Activated T-helper 1 cell treated with anti-CD3 and anti-CD28 coated beads, Interleukin-2, amount 50 U/mL, for 16 hours (primary cell): ENCODE results near the gene PAX5.

Experiments used
- DNase-seq, 2 donors: peaks; one replicate each; pipeline ENCODE4 v3.0.0-alpha.2; 2020; ENCODE audit warnings: low read depth in 1 of 2, low spot score in 1 of 2

PAX5 gene

DNA sequence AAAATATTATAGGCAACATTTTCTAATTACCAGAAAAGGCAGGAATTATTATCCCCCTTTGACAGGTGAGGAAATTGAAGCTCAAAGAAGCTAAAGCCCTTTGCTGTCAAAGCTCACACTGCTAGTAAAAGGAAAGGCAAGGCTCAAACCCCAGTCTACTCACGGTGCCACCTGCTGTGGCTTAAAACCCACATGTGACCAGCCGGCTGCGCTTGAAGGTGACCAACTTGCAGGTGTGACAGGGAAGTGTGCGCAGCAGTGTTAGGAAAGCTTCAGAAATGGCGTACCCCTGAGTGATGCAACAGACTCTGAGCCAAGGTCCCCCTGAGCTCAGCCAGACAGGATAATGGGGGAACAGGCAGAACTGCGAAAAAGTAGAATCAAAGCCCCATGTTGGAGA, 45.2 kb downstream of the PAX5 start:
- DNase-seq = no peak

DNA sequence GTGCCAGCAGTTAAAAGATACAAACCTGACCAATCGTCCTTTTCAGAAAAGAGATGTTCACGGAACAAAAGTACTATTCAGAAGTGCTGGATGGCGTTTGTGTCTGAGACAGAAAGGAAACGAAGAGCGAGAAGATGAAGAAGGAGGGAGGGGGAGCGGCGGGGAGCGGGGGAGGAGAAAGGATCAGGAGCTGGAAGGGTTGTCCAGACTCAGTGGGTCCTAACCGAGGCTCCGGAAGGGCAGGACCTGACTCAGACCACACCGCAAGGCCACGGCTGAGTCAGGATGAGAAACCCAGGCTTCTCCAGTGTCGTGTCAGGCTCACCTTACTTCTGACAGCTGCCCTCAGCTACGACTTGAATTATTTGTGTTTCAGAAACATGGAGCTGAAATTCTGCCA, 46.2 kb downstream of the PAX5 start:
- DNase-seq = no peak

DNA sequence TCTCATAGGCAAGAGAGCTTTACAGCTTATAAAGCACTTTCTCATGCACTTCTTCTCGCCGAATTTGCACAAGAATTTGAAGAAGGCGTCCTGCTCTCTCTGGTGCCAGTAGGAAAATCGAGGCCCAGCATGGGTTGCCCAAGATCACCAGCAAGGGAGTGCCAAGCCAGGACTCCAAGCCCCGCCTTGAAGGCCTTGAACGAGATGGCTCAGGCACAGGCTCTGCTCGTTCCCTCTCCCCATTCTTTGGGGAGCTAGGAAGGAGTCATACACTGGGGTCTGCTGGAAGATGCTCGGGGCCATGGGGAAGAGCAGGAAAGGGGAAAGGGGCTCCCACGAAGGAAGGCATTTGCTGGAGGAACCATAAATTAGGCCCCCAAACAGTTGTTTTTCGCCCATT, 46.7 kb downstream of the PAX5 start:
- DNase-seq = no peak

DNA sequence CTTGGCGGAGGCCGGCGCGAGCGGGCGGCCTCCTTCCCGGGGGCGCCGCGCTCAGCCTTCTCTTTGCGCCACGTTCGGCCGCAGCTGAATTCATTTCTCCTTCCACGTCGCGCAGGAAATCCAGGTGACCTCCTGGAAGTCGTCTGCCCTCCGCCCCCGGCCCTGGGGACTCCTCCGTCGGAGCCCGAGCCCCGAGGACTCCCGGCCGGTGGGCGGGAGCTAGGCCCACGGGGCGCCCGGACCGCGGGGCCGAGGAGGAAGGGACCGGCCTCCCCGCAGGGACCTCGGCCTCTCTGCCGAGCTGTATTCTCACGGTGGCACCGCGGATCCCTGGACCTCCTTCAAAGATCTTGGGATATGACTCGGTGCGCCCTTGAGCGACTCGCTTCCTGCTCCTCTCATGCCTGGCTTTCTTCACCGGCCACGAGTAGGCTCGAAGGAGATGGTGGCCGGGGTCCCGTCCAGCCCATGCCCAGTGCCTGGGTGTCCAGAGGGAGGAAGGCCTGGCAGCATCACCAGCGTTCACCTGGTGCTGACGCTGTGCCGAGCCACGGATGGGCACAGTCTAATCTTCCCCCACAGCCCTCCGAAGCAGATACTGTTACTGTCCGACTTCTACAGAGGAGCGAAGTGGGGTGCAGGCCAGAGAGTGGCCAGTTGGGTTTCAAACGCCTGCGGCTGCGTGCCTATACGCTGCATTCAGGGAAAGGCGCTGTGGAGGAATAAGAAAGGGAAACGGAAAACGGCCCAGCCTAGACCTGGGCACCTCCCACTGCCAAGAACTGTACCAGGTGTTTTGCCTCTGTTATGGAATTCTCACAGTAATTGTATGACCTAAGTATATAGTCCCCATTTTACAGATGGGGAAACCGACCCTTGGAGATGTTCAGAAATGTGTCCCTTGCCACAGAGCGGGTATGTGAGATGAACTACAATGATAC, 47.3 kb downstream of the PAX5 start:
- no peak for DNase-seq

DNA sequence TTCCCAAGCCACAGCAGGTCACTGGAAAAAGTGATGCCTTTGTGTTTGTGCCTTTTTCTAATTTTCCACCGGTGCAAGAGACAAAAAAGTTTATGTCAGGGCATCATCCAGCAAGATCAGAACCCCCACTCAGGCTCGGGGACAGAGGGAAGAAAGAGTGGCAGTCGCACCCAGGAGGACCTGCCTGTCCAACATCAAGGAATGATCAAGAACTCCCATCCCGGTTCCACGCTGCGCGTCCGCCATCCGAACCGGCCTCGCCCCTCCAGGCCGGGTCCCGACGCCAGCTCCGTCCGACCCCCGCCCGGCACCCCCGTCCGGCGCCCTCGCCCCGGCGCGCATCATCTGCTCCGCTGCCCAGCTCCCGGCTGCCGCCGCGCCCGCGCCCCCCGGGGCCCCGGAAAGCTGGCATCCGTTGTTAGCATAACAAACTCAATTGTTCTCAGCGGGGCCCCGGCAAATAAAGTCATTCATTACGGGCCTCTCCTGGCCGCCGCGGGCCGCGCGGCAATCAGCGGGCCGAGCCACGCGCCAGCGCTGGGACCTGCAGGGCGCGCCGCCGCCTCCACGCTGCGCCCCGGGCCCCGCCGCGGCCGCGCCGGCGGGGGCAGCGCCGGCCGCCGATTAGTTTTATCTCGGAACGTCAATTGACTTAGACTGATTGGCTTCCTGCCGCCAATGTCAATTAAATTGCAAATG, 48.1 kb downstream of the PAX5 start:
- no peak for DNase-seq

DNA sequence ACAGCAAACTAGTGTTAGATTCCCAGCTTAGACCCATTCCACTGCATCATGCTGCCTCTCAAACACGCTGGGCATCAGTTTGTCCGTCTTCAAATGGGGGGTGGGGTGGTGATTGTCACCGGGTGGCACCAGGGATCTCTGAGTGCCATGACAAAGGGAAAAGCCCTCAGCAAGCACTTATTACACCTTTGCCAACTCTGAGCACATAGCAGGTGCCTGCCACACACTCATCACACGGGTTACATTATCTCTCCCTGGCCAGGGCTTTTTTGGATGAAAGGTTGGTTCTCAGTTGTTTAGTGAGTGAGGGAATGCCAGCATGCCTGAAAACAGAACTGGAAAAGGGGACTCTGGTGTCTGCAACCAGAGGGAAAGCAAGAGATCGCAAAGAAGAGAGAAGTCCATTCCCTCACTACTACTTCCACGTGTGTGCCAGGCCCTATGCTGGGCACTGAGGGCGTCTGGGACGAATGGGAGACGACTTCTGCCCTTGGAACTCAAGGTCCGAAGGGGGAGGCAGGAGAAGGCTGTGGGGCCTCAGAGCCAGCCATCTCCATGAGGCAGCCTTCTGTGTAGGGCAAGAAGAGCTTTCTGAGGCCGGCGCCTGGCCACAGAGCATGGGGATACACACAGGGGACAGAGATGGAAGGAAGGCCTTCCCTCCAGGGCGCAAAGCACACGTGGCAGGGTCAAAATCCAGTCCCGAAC, 48.9 kb downstream of the PAX5 start:
- no peak for DNase-seq

DNA sequence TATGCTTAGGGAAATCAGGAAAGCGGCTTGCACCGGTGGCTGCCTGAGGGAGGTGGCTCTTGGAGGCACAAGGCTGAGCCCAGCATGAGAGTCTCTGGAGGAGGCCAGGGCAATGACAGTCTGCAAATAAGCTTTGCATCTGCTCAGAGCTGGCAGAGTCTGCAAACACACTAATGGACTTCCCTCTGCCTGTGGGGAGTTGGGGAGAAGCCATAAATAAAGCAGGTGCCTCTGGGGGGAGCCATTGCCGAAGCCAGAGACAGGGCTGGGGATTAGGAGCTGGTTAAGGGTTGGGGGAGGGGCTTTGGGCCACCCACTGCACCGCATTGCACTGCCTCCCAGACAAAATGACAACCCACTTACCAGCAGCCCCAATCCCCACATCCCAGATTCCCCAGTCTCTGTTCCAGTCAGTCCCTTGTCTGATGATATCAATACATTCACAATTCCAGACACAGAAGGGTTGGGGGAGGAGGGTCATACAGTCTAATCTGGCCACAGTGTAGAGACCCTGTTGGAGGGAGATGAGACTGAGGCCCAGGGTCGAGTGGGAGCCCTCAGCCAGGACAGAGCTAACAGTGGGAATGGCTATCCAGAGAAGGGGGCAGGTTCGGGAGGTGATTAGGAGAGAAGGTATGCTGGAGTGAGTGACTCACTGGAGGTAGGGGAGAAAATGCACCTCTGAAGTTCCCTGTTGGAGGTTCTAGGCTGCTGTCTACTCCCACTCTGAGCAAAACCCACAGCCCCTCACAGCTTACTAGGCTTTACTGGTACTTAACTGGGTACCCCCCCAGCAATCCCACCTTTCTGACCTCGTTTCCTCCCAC, 53.7 kb downstream of the PAX5 start:
- DNase-seq = no peak

DNA sequence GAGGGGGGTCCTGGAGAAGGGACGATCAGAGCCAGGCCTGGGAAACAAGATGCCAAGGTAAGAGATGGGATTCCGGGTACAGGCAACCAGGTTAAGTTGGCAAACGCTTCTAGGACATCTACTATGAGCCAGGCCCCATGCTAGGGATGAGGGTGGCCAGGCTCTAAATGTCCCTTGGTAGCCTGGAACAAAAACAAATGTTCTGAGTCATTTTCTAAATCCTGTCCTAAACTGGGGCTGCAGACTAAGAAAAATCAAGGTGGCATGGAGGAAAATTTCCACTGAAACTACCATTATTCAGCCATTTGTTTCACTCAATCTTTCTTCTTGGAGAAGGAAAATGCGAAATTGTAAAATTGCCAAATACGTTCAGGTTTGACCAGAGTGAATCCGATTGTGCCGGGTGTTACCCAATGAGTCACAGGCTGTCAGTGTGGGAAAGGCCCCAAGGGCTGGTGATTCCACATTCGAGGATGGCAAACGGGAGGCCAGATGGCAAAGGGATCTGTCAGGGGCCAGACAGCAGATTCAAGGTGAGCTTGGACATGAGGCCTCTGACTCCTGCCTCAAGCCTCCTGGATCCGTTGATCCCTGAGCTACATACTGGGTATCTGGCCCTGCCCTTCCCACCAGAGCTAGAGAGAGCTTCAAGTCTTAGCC, 57.6 kb downstream of the PAX5 start:
- no peak for DNase-seq

DNA sequence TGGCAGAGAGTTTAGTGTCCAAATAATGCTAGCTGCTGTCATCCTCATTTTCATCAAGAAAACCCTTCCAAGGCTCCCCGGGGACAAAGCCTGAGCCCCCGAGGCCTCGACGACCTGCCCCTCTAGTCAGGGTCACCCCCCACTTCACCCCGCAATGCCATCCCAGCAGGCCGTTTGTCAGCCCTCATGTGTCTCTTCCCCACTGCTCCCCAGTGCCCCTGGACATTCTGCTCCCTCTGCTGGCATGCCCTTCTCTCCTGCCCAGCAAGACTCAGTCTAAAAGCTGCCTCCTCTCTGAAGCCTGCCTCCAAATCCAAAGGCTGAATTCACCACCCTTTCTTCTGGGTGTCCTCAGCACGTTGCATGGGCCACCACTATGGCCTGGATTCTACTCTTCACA, 59.3 kb downstream of the PAX5 start:
- DNase-seq = no peak

DNA sequence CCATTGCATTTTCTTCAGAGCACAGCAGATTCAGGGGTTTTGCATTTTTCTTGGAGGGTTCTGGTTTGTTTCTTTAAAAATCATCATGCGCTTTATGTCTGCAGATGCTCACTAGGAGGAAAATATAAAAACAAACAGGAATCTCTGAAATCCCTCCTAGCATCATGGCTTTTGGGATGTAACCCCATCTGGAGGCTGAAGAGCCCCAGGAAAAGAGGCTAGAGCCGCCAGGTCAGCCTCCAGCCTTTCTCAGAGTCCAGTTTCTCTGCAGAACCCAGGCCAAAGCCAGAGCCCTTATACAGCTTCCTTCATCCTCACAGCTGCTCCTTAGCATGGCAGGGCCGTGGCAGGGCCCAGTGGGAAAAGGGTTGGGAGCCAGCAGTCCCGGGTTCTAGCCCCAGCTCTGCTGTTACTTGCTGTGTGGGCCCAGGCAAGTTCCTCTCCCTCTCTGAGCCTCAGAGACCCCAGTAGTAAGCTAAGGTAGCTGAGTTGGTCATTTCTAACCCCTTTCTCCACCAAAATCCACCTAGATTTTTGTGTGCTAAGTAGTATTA, 62.1 kb downstream of the PAX5 start:
- no peak for DNase-seq

DNA sequence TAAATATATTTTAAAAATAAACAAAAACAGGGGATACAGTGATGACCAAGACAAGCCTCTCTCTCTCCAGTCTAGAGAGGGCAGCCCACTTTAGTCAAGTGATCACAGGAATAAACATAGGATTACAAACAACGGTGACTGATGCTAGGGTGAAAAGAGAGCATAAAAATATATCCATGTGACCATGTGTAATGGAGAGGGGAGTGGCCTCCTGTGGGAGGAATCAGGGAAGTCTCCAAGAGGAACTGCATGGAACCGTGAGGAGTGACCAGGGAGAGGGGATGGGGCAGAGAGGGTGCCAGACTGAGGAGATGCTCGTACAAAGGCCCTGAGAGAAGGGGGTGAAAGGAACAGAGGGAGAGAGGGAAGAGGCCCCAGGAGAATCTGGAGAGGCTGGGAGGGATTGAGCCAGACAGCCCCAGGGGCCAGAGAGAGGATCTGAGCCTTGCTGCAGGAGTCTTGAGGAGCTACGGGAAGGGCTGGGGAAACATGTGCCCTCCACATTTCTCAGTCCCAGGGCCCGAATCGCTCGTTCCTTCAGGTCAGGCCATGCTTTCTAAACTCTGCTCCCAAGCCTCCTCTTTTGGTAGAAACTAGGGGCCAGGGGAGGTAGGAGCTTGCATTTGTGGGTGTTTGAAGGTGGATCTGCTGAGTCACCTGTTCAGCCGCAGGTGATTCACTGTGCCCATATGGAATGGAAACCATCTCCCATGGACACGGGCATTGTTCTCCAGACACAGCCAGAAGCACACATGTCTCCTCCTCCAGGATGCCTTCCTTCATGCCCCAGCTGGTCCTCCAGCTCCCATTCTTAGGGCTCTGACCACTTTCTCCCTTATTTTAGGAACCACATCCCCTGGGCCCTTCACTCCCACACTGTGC, 63.8 kb downstream of the PAX5 start:
- no peak for DNase-seq

DNA sequence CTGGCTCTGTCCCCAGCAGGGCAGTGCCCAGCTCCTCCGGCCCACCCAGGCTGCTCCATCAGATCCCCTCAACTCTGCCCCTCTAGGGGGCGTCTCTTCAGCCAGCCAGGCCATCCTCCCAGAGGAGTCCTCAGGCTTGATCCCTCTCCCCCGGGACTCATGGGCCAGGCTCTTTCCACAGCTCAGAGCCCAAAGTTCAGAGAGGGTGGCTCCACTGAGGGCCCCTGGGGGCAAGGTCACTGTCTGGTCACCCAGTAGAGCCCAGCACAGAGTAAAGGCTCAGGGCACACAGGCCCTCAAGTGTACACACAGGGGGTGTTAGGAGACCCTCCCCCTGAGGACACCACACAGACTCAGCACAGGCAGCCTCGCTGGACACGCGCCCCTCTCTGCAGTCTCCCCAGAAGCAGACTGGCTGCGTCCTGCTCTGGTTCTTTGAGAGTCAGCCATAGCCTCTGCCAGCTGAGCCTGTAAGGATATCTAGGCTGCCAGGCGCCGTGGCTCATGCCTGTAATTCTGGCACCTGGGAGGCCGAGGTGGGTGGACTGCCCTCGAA, 64.8 kb downstream of the PAX5 start:
- DNase-seq = no peak

DNA sequence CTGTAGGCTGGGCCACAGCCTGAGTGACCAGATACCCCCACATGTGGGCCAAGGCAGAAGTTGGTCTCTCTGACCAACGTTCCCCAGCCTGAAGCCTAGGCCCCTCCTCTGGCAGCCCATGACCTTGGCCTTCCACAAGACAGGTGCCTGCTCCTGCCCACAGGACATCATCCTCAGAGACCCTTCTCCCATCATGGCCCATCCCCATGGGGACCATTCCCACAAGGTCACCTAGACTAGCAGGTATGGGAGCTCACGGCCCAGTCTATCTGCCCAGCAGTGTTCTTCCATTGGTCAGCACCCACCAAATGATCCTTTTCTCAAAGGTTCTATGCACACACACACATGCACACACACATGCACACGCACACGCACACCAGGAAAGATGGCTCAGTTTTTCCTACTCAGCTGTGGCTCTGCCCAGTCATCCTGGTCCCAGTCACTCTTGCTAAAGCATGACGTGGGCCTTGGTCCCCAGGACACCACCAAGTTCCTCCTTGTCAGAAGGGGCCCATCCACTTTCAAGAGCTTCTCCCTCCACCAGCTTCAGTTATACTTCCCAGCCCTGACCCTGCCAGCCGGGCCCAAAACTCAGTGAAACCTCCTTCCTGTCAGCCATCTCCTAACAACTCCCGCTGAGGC, 65.4 kb downstream of the PAX5 start:
- DNase-seq = no peak

DNA sequence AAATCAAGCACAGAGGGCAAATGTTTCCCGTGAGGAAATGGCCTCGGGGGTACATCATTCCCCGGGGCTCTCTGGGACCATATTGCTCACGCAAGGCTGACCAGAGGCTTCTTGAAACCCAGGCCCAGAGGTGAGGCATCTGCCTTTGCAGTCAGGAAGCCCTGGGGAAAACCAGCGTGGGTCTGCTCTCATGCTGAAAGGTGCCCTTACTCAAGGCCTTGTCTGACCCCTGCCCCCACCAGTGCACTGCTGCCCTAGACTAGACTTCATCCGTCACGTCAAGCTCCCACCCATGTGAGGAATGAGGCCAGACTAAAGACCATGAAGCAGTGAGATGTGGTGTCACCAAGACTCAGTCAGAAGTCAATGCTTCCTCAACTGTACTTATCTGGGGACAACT, 66.1 kb downstream of the PAX5 start:
- no peak for DNase-seq

DNA sequence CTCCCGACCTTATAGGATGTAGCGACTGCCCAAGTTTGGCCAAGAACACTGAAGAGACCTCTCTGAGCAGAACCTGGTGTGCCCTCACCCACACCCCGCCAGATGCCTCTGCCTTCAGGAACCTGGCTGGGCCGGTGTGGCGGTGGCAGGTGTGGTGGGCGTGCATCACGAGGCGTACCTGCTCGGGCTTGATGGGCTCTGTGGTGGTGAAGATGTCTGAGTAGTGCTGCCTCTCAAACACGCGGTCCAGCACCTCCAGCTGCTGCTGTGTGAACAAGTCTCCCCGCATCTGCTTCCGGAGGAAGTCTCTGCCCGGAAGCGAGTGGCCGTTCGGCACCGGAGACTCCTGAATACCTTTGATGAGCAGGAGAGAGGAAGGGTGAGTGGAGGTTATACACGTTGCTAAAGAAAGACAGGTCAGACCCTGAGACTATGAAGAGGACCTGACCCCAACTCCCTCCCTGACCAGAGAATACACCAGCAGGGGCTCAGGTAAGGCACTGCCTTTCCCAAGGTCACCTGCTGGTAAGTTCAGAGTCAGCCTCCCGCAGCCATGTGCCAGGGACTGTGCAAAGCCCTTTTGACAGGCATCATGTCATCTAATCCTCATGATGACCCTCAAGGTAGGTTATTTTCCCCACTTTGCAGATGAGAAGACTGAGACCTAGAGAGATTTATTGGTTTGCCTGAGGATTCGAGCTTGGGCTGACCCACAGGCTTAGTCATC, 67.5 kb downstream of the PAX5 start:
- no peak for DNase-seq

DNA sequence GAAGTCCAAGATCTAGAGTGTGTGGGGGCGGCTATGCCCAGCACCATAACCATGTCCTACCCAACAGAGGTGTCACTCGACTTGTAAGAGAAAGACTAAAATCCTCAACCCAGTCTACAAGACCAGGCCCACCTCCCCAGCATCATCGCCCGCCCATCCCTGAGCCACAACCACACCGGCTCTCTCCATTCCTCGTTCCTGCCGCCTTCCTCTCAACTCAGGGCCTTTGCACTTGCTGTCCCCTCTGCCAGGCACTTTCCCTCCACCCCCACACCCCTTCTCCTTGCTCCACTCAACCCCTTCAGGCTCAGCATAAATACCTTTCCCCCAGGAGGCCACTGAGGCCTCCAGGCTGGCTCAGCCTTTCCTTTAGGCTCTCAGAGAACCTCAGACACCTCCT, 69.3 kb downstream of the PAX5 start:
- DNase-seq = no peak

DNA sequence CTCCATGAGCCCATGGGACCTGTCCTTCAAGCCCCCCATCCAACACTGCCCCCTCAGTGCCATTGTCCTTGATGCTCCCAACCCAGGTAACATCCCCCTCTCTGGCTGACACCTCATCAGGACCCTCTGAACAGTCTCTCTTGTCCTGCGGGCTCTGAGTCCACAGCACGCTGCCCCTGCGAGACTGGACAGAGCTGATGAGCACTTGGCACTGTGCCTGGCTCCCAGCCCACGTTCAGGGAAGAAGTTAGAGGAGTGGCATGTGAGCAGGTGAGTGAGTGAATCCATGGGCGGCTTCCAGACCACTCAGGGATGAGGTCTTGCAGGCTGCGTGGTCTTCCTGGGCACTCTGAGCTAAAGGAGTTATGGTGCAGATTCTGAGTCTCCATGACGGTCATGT, 70.7 kb downstream of the PAX5 start:
- DNase-seq = no peak

DNA sequence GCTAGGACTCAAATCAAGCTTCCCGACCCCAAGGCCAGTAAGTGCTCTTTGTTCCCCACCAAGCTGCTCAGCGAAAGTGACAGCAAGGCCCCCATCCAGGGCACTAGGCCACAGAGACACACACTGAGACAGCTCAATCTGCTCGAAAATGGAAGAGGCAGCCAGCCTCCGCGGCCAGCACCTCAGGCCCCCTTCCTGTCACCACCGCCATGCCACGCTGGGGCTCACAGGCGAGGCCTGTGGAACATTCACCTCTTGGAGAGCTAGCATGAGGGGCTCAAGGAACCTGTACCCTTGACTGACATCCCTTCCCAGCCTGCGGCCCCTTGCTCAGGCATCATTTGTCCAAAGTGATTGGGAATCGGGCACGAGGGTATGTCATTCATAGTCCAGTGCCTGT, 71.4 kb downstream of the PAX5 start:
- no peak for DNase-seq
